Adrenal gland (tissue), 12 donors: Measurements from ENCODE around the gene PPP2R1A. TPM values are rescaled to one million over a fixed set of nuclear protein-coding genes. Genes with fewer than 3 reads are reported as not detected.

Source experiments
- DNase-seq, 7 donors: peaks; one replicate each; pipeline ENCODE4 v3.0.0-alpha.2; 2019 to 2020
- H3K27ac ChIP-seq, 5 donors: fragments of 200-600 bp; sonication (generic) in 4 of 5; 1 replicate in 3 of 5; 2 replicates in 2 of 5; pipeline versions ENCODE4 v1.5.1 to v1.8.0; 2016 to 2020; ENCODE audit warnings: mild to moderate bottlenecking in 1 of 5
- H3K27me3 ChIP-seq: fragments of 200-600 bp; 2 replicates; pipeline ENCODE4 v1.8.0; 2021
- H3K36me3 ChIP-seq, 2 donors: fragments of 200-600 bp; replicated peaks in 1 of 2; 1 replicate in 1 of 2; 2 replicates in 1 of 2; pipeline versions ENCODE4 v1.5.1 to v1.8.0; 2018 to 2022
- H3K4me1 ChIP-seq, 2 donors: fragments of 200-600 bp; replicated peaks in 1 of 2; 1 replicate in 1 of 2; 2 replicates in 1 of 2; pipeline versions ENCODE4 v1.5.1 to v1.8.0; 2018 to 2021
- H3K4me3 ChIP-seq, 4 donors: fragments of 200-600 bp; sonication (generic) in 3 of 4; one replicate each; pipeline ENCODE4 v1.5.1; 2016 to 2018
- H3K9me3 ChIP-seq, 3 donors: fragments of 200-600 bp; sonication (generic) in 1 of 3; replicated peaks in 1 of 3; 1 replicate in 2 of 3; 2 replicates in 1 of 3; pipeline versions ENCODE4 v1.5.1 to v1.8.0; 2016 to 2021
- POLR2A ChIP-seq, 2 donors: fragments of 450-650 bp; IDR thresholded peaks; one replicate each; pipeline ENCODE4 v1.6.1; 2017; ENCODE audit warnings: antibody characterized with exemption in 2 of 2, mild to moderate bottlenecking in 2 of 2, moderate library complexity in 1 of 2
- WGBS, 4 donors: extraction: QIAGEN DNeasy Blood & Tissue Kit in 2 of 4; methylation state at CpG; one replicate each; pipeline versions ENCODE4 v1.1.5 to v1.1.7; 2013 to 2017; 5-methylcytosine and 5-hydroxymethylcytosine counted together
- intact Hi-C, 2 donors: fragments of 100-400 bp; cut with DNase I; formaldehyde crosslinking; loops; one replicate each; pipeline versions ENCODE4 v1.14.1 to v1.15.0; 2022 to 2023
- polyA plus RNA-seq, 3 donors: library from polyadenylated mRNA; stranded (reverse); fragments of 200-250 nt in 2 of 3; fragments of 350-450 nt in 1 of 3; fragmentation: Illumina TruSeq in 1 of 3; extraction: RNeasy Lipid Tissue Mini Kit (QIAGEN cat#74804) in 1 of 3; gene quantifications; one replicate each; pipeline ENCODE4 v1.2.3, GENCODE V29; 2013 to 2014
- total RNA-seq, 9 donors: library from RNA; depleted of rRNA in 4 of 9; stranded (reverse); fragments of >200 nt in 4 of 9; fragments of 120-200 nt in 1 of 9; fragmentation: NEBNext Ultra II Directional in 1 of 9; extraction: Animal tissue kit (Norgen Biotek cat#: 25700) in 1 of 9; gene quantifications; one replicate each; pipeline versions ENCODE4 v1.1.0 to v1.2.4, GENCODE V29; 2013 to 2023
- TF ChIP-seq, protein P1 (sequence below), 6 experiments: fragments of 450-650 bp in 4 of 6; fragments of 200-600 bp in 2 of 6; sonication (generic) in 1 of 6; IDR thresholded peaks; 1 replicate in 5 of 6; 2 replicates in 1 of 6; pipeline versions ENCODE4 v1.5.1 to v1.8.0; 2016 to 2021; ENCODE audit warnings: antibody characterized with exemption in 6 of 6, mild to moderate bottlenecking in 2 of 6, moderate library complexity in 1 of 6
- donor health status: healthy with polysubstance abuse.
- donor health status: Bipolar disorder and iron deficiency.
- donor health status: DM: yes; HTN: yes; CAD: no.
- donor health status: DM: no; HTN: no; CAD: no.
- donor health status: DM: no; HTN: no; CAD: no.
- donor health status: DM: yes; HTN: yes; CAD: no.

Gene PPP2R1A
- total and polyA plus RNA-seq, 12 donors, result 161 to 1,330 (median 371) TPM

DNA sequence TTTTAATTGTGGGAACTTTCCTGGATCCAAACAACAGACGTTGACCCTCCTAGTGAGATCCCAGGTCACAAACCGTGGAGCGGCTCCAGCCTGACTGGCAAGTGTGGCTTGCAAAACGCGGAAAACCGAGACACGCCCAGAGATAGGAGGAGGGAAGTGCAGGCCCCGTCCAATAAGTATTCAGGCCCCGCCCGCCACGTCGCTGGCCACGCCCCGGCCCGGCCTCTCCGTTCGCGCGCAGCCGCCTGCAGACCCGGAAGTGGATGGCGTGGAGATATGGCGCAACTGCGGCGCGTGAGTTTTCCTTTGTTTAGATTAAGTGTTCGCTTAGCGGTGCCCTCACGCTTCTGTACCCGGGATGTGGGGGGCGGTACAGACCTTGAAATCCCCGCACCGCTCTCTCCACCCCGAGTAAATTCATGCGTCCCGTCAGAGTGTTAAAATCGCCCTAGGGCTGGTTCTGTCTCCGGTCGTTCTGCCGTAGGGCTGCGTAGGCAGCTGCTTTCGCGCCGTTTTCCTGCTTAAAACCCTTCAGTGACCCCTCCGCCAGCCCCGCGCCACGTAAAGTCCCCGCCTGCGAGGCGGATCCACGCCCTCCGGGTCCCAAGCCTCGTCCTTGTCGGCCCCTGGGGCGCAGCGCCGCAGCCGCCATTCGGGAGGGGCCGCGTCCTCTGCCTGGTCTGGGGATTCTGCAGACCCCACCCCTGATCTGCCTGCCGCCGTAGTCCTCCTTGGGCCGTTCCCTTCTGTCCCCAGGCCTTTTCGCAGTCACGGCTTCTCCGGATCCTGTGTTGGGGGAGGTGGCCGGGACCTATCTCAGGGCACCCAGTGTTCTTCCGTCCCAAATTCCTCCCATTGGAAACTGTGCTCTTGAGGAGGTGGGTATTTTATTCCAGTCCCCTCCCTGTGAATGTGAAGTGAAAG, 79.7 kb downstream of the PPP2R1A start, which contains the start of gene ZNF766:
Gene ZNF766, plus strand, starts transcription at position 250 of the 924 bp plus-strand sequence. Its CDS starts 27 bp downstream, at position 277.
- H3K4me1 ChIP-seq, result peaks cover 5 to 18% of the 10 kb centered on the region in 2 donors
- peak within 1 kb of the TSS; percentile 93 to 99 (median 98) for H3K27ac ChIP-seq
- intact Hi-C loops, result no loop called here
- H3K27me3 ChIP-seq, result no peaks in the 10 kb centered on the region
- H3K4me3 ChIP-seq, result peak within 1 kb of the TSS; percentile 63 to 93 (median 92)
- TF ChIP-seq POLR2A (IDR thresholded peaks at IDR 0.05), result peak; percentile 37 to 91
- TF ChIP-seq, protein P1, sequence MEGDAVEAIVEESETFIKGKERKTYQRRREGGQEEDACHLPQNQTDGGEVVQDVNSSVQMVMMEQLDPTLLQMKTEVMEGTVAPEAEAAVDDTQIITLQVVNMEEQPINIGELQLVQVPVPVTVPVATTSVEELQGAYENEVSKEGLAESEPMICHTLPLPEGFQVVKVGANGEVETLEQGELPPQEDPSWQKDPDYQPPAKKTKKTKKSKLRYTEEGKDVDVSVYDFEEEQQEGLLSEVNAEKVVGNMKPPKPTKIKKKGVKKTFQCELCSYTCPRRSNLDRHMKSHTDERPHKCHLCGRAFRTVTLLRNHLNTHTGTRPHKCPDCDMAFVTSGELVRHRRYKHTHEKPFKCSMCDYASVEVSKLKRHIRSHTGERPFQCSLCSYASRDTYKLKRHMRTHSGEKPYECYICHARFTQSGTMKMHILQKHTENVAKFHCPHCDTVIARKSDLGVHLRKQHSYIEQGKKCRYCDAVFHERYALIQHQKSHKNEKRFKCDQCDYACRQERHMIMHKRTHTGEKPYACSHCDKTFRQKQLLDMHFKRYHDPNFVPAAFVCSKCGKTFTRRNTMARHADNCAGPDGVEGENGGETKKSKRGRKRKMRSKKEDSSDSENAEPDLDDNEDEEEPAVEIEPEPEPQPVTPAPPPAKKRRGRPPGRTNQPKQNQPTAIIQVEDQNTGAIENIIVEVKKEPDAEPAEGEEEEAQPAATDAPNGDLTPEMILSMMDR (IDR thresholded peaks at IDR 0.05), result no peak
- WGBS, 4 donors, result 0 to 1% (median 0%) methylated on average over 17 to 70 of the region's 70 CpGs
- no peaks in the 10 kb centered on the region for H3K9me3 ChIP-seq
- peak; percentile 96 to 98 (median 98) for DNase-seq
- no peaks in the 10 kb centered on the region for H3K36me3 ChIP-seq

DNA sequence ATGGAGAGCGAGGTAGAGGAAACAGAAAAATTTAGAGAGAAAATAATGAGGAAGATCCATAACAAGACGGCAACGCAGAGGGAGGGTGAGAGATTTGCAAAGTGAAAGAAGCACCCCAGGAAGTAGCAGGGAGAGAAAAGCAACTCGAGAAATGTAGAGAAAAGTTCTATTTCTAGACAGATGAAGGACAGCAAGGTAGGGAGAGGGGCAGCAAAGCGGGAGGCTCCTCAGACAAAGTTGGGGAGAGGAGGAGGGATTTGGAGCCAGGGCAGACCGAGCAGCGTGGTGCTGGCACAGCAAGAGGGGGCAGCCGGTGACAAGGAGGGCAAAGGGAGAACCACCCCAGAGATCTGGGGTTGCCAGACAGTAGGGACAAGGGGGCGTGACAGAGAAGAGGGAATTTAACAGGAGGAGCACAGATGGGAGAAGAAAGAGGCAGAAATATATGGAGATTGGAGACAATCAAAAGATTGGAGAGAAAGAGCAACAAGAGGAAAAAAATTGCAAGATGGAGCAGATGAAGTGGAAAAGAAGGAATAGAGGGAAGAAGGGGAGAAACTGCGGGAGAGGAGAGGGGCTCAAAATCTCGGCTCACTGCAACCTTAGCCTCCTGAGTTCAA, 80.5 kb downstream of the PPP2R1A start:
- Histone ChIP-seq H3K9me3 (no peaks in the 10 kb centered on the region), H3K4me3 (peak overlapping the region in 3 of 4 donors; percentile 90 to 93 (median 93)), H3K4me1 (peaks cover 5 to 18% of the 10 kb centered on the region in 2 donors), H3K36me3 (no peaks in the 10 kb centered on the region), H3K27ac (peak overlapping the region; percentile 93 to 99 (median 98)), H3K27me3 (no peaks in the 10 kb centered on the region)
- peak in 3 of 7 donors; percentile 10 to 32 (median 19) for DNase-seq
- intact Hi-C loops, result no loop called here
- WGBS, 4 donors, result 7 to 14% (median 9%) methylated on average over 11 of the region's 11 CpGs
- TF ChIP-seq POLR2A (IDR thresholded peaks at IDR 0.05), result no peak
- TF ChIP-seq, protein P1 (IDR thresholded peaks at IDR 0.05), result no peak

DNA sequence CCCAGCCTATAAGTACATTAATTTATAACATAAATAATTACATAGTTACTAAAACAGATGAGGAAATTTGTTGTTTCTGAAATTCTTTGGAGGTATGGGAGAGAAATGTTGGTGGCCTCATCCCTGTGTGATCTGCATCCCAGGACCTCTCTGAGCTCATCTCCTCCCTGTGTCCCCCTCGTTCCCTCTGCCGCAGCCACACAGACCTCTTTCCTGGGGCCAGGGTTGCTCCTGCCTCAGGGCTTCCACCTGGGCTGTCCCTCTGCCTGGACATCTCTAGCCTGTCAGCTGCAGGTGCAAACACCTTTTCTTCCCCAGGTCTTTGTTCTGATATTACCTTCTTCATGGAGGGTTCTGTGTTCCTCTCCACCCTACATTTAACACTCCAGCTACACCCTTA, 83.4 kb downstream of the PPP2R1A start:
- no peaks in the 10 kb centered on the region for H3K36me3 ChIP-seq
- intact Hi-C loops, result no loop called here
- no peak for DNase-seq
- H3K4me1 ChIP-seq, result peaks cover 5 to 23% of the 10 kb centered on the region in 2 donors
- no peak overlapping the region for H3K4me3 ChIP-seq
- 84 to 100% (median 95%) methylated on average over 2 of the region's 2 CpGs for WGBS, 4 donors
- no peaks in the 10 kb centered on the region for H3K27me3 ChIP-seq
- no peak overlapping the region for H3K27ac ChIP-seq
- H3K9me3 ChIP-seq, result no peaks in the 10 kb centered on the region
- TF ChIP-seq, protein P1 (IDR thresholded peaks at IDR 0.05), result no peak
- TF ChIP-seq POLR2A (IDR thresholded peaks at IDR 0.05), result no peak

- no peak overlapping the region for H3K27ac ChIP-seq
- H3K9me3 ChIP-seq, result no peaks in the 10 kb centered on the region
- intact Hi-C loops, result no loop called here
- no peaks in the 10 kb centered on the region for H3K36me3 ChIP-seq
- TF ChIP-seq POLR2A (IDR thresholded peaks at IDR 0.05), result no peak
- TF ChIP-seq, protein P1 (IDR thresholded peaks at IDR 0.05), result no peak
- DNase-seq, result no peak
- H3K27me3 ChIP-seq, result no peaks in the 10 kb centered on the region
- peaks cover 0 to 18% of the 10 kb centered on the region in 2 donors for H3K4me1 ChIP-seq
- WGBS, 4 donors, result 74 to 98% (median 87%) methylated on average over 5 of the region's 5 CpGs
- H3K4me3 ChIP-seq, result no peak overlapping the region
Measured at GRCh38 chr19:52274191-52274590, 84.3 kb downstream of the PPP2R1A start.
